ENCODE measurements around the gene RAB5IF.

DNA sequence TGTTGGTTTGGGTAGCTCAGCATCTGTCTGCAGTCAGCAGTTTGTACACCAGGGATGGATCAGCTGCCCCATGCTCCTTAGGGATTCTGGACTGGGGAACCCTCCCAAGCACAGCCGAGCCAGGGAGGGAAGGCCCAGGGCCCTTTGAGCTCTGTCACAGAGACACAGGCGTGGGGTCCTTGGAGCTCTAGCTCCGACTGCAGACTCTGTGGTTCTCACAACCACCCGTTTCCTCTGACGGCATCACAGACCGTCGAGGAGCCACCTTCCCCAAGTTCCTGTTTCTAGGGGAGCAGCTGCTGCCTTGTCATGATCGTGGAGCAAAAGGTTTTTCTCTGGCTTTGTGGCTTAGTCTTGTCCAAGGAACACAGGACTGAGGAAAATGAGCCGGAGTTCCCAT is 40.4 kb downstream of the RAB5IF start, which contains the start of gene SLA2:
- TF ChIP-seq FOXP2 (optimal IDR thresholded peaks at IDR 0.05; ENCODE audit: control extremely low read depth, extremely low read length, insufficient read depth) (no peak), POLR2AphosphoS5 (IDR thresholded peaks at IDR 0.05; ENCODE audit: borderline replicate concordance, low read depth, low read length) (no peak)
